Left hindlimb (tissue), 1 donor: ENCODE measurements around the gene IL31RA.
"Not testable (repeated sequence)": the region's sequence is repeated elsewhere in the genome, so short reads cannot be mapped to it uniquely, and the experiment has no call there.

Source experiments
- DNase-seq: peaks from one replicate; pipeline ENCODE4 v3.0.0-alpha.2; 2018

The IL31RA gene

DNA sequence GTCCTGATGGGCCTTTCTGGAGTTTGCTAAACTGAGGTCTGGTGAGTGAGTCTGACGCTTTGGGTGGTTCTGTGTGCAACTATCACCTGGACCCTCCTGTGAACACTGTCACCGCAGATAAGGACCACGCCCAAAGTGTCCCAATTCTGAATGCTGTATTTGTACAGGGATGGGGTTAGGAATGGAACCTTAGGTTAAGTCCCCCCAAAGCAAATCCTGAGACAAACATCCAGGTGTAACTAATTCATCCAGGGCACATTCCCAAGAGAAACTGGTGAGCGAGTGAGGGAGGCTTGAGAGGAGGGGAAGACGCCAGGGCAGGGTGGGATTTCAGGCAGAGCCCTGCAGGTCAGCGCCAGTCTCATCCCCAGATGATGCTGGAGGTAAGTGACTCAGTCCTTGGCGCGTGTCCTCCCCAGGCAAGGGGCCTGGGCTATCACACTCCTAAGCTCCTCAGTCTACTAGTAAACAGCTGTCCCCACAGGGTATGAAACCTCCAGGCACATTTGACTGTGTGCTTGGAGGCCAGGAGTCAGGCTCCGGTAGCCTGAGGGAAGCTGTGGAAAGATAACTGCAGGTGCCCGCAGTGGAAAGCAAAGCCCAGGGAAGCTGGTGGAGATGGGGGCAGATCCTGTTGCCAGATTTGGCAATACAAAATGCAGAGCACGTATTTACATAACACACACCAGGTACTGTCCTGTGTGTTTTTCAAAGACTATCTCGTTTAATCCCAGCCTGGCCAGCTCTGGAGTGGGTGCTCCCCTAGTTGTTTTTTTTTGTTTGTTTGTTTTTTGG is 76.9 kb downstream of the IL31RA start:
- DNase-seq, result no peak

DNA sequence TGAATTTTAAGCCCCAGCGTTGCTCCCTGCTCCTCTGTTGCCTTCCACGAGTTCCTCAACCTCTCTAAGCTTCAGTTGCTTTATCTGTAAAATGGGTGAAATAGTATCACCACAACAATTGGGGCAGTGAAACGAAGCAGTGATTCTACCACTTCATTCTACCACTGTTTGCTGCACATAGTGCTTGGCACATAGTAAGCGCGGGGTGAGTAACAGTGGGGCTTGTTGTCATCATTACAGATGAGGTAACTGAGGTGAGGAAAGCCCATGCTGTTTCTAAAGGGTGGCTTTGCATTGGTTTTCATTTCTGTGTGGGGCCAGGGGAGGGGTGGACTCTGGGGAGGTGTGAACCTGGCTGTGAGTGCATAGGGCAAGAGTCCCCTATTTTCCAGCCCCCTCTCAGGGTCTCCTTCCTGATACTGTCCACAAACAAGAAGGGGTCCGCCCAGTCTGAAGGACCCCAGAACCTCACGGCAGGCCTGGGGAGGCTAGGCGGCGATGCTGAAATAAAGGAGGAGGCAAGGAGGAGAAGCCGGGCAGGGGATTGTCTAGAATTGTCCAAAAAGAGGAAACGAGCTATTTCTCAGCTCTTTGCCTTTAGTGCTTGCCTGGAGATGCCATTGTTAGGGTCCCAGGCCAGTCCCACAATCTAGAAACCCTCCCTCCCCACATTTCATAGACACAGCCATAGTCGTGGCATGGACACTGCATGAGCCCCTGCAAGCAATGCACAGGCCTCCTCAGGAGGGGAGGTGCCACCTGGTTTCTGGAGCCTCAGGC is 78.1 kb downstream of the IL31RA start:
- DNase-seq, result no peak

DNA sequence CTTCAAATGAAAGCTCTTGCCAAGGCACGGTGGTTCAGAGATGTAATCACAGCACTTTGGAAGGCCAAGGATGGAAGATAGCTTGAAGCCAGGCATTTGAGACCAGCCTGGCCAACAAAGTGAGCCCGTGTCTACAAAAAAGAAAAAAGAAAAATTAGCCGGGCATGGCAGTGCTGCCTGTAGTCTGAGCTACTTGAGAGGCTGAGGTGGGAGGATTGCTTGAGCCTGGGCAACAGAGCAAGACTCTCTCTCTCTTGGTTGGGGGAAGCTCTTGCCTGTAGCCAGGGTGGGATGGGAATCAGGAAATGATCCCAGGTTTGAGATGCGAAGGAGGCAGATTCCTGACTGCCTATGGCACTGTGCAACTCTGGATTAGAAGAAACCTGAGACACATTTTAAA is 81.5 kb downstream of the IL31RA start:
- no peak for DNase-seq

DNA sequence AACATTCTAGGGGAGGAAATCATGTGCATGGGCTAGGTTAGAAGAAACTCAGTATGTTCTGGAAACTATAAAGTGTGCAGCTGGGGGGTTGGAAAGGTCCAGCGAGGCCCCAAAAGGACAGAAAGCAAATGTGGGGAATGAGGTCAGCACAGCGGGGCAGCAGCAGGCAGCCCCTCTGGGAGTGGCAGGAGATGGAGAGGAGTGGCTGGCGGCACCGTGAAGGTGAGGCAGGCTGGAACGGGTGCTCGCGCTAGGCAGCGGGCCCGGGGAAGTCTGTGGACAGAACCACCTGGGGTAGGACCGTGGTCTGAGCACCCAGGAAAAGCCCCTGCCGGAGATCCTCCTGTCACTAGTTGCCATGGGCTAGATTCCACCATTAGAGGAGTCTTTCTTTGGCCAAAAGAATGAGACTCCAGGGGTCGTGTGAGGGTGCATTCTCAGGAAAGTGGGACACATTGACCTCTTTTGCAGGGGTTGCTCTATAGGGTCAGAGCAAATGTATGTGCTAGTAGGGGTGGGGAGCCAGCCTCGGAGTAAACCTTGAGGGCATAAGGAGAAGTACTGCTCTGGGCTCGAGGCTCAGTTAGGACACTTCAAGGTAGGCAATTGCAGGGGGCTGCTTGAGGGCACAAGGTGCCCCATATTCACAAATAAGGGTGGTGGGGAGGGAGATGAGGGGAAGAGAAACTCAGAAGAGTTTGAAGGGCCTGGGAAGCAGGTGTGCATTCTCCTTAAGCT is 82.4 kb downstream of the IL31RA start:
- no peak for DNase-seq

DNA sequence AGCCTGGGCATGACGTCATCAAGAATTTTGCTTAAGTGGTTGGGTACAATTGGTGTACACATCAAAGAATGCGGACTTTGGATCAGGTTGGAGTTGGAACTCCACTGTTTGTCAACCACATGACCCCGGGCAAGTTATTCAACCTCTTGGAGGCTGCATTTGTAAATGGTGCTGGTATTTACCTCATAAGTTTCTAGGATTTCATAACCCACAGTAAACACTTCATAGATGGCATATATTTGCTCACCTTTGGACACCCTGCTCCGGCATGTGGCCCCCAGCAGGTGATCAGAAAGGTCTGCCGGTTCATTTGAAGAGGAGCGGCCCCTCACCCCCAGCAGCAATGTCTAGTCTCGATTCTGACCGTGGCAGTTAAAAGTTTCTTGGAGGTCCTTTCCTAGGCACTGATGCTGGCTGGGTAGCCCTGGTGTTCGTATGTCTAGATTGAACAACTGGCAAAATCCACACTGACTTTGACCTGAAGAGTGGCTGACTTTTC is 83.0 kb downstream of the IL31RA start:
- no peak for DNase-seq

DNA sequence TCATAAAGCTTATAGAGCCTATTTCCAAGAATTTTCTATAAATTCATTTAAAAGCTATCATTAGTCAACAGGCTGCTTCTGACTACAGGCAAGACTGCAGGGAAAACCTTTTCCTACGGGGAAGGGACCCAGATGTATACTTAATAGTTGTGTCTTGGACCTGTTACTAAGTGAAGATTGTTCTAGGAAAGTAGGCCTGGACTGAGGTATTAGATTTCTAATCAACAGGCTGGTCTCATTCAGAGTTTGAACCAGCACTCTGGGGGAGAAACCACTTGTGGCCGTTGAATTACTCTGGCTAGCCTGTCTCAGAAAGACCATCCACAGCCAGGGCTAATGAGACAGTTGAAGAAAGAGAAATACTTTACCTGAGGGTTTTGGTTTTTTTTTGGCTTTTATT is 83.6 kb downstream of the IL31RA start:
- no peak for DNase-seq

DNA sequence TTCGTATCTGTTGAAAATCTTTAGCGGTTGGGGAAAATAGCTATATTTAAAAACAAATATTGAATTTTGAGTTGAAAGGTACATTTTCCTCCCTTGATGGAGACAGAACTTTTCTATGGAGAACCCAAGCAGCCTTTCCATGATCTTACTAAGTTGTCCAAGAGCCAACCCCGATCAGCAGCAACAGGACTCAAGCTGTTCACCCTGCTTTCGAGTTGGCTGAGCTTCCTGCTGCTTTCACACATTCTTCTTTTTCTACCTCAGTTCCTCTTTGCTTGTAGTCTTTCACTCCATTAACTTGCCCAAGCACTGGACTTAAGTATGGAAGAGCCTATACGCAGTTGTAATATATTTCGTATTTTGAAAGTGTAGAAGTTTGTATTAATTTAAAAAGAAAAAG is 84.2 kb downstream of the IL31RA start:
- no peak for DNase-seq

DNA sequence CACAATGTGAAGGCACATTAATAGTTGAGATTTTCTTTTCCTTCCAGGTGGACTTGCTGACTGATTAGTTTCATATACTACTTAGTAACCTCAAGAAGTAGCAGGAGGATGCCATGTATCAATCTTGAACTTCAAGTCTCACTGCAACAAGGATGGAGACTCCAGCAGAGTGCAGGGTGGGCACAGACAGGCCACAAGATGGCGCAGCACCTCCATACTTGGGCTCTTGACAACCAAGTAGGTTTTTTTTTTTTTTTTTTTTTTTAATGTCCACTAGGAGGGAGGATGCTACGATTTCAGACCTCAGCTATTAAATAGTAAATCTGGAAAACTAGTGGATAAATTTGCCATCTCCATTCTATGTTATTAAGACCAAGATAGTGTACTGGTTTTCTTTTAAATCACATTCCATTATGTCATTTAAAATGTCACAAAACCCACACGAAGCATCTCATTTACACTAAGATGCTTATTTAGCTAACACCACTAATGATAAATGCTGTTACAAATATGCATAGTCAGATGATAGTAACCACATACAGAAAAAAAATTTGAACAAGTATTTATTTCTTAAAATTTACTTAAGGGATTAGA is 85.0 kb downstream of the IL31RA start:
- peak; percentile 77 for DNase-seq

DNA sequence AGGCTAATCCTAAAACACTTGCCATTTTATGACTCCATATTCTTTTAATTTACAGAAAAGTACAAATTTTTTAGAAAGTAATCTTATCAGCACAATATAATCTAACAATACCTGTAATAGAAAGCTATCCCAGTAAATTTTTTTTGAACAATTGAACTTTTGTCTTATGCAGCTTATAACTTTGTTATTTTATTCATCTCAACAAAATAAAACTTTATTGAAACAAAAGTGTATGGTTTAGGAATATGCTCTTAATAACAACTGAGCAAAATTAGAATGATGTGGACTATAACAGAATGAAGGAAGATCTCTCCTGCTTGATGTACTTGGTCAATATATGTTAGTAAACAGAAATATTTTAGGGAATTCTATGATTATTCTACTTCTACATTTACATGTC is 86.4 kb downstream of the IL31RA start:
- DNase-seq, result not testable (repeated sequence)

DNA sequence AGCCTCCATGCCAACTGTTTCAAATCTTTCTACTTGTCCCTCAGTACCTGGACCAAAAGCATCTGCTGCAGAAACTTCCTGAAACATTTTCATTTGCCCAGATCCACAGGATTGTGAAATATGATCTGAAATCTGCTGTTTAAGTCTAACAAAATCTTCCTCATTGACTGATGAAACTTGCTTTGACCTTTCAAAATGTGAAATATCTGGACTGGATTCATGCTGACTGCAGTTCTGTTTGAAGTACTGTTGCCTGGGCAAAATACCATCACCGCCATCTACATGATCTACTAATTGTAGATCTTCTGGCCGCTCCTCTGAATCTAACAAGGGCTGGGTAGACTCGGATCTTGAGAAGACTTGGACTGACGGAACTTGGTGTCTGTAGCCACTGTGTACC is 90.0 kb downstream of the IL31RA start:
- DNase-seq, result not testable (repeated sequence)

DNA sequence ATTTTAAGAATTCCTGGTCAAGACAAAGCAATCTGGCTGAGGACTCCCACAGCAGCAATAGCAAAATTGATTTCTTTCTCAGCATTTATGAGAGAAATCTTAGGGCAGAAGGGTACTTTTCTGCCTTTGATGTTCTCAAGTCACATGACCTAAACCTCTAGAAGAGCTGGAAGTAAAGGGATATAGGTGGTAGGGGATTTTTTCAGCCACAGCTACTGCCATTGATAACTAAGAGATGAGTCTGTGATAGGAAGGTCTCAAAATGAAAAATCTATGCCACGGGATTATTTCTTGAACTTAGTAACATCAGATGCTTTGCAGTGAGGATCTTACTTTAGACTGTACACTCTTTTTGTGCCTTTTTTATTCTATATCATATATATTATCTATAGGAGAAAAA is 108.1 kb downstream of the IL31RA start:
- DNase-seq, result no peak

DNA sequence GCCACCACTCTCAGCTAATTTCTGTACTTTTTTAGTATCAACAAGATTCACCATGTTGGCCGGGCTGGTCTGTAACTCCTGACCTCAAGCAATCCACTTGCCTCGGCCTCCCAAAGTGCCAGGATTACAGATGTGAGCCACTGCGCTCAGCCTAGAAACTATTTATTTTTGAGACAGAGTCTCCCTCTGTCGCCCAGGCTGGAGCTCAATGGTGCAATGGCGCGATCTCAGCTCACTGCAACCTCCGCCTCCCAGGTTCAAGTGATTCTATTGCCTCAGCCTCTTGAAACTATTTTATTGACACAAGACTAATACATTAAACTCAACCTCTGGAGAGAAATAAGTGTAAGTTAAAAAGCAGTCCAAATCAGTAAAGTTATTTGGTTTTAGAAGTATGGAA is 109.6 kb downstream of the IL31RA start:
- no peak for DNase-seq

DNA sequence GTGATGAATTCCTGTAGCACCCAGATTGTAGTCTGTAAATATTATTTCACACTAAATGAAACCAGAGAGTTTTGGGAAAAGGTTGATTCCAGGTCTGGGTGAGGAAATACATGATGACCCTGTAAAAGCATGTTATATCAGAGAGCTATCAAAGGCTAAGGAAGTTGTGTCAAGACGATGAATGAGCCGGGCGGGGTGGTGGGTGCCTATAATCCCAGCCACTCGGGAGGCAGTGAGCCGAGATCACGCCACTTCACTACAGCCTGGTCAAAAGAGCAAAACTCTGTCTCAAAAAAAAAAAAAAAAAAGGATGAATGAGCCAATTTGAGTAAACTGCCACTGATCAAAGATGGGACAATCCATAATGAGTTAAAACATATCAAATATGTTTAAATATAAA is 114.4 kb downstream of the IL31RA start:
- no peak for DNase-seq

DNA sequence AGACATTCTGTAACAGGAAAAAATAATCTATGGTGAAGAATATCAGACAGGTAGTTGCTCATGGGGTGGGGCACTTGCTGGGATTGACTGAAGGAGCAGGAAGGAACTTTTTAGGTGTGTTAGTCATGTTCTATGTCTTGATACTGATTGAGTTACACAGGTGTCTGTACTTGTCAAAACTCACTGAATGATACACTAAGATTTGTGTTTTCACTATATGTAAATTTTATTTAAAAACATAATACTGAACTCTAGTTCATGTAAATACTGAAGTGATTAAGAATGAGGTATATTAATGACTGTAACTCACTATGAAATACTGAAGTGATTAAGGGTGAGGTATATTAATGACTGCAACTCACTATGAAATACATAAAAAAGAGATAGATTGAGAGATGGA is 115.1 kb downstream of the IL31RA start:
- DNase-seq, result no peak

DNA sequence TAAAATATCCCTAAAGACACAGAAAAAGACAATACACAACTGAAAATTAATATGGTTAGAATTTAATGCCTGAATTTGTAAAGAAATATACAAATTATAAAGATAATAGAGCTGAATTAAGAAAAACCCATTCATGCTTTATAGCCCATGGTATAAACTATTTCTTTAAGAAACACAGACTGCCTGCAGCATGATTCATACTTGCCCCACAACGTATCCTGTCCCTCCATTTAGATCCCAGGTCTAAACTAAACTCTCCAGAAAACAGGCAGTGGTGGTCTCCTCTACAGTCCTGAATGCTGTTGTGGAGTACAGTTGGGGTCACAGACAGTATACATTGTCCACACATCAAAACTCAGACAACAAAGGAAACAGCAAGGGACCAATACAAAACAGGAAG is 118.8 kb downstream of the IL31RA start:
- no peak for DNase-seq
